ENCODE data around the gene DUSP22. TPM values are rescaled to one million over a fixed set of nuclear protein-coding genes. Genes with fewer than 3 reads are reported as not detected.

Gene DUSP22
- total RNA-seq, 4 donors from 2014 or later: 34.7 to 75.9 (median 48.5) TPM

- DNase-seq: no peak
- no peaks in the 10 kb centered on the region for H3K36me3 ChIP-seq
- H3K4me3 ChIP-seq: no peak overlapping the region
- no peak for TF ChIP-seq POLR2A (IDR thresholded peaks at IDR 0.05)
- TF ChIP-seq CTCF (IDR thresholded peaks at IDR 0.05): no peak
- H3K27me3 ChIP-seq: no peaks in the 10 kb centered on the region
- no peaks in the 10 kb centered on the region for H3K4me1 ChIP-seq
- H3K27ac ChIP-seq: no peak overlapping the region
- H3K9me3 ChIP-seq: no peaks in the 10 kb centered on the region
These were observed 11.4 kb upstream of the DUSP22 start for GRCh38 chr6:280775-281468.

GRCh38 chr6:281469-282103 lies 10.7 kb upstream of the DUSP22 start:
- Histone ChIP-seq H3K4me3 (no peak overlapping the region), H3K36me3 (no peaks in the 10 kb centered on the region), H3K4me1 (peaks cover 0 to 1% (median 0%) of the 10 kb centered on the region in 4 donors), H3K9me3 (no peaks in the 10 kb centered on the region), H3K27ac (no peak overlapping the region), H3K27me3 (no peaks in the 10 kb centered on the region)
- no peak for DNase-seq
- TF ChIP-seq CTCF (IDR thresholded peaks at IDR 0.05) (no peak), POLR2A (IDR thresholded peaks at IDR 0.05) (no peak)

- no peaks in the 10 kb centered on the region for H3K27me3 ChIP-seq
- H3K9me3 ChIP-seq: no peaks in the 10 kb centered on the region
- H3K36me3 ChIP-seq: no peaks in the 10 kb centered on the region
- H3K4me1 ChIP-seq: peaks cover 0 to 7% (median 0%) of the 10 kb centered on the region in 4 donors
- H3K27ac ChIP-seq: no peak overlapping the region
- no peak for TF ChIP-seq POLR2A (IDR thresholded peaks at IDR 0.05)
- H3K4me3 ChIP-seq: no peak overlapping the region
- no peak for DNase-seq
These were observed 10.0 kb upstream of the DUSP22 start for GRCh38 chr6:282177-282866.

- TF ChIP-seq CTCF (IDR thresholded peaks at IDR 0.05) (no peak), POLR2A (IDR thresholded peaks at IDR 0.05) (no peak)
- Histone ChIP-seq H3K9me3 (no peaks in the 10 kb centered on the region), H3K4me1 (peaks cover 0 to 7% (median 0%) of the 10 kb centered on the region in 4 donors)
These were observed 9.3 kb upstream of the DUSP22 start for GRCh38 chr6:282867-283416.

GRCh38 chr6:284486-284885 lies 7.8 kb upstream of the DUSP22 start:
- Histone ChIP-seq H3K4me3 (no peak overlapping the region), H3K4me1 (peaks cover 0 to 7% (median 0%) of the 10 kb centered on the region in 4 donors), H3K27ac (no peak overlapping the region), H3K27me3 (no peaks in the 10 kb centered on the region), H3K36me3 (no peaks in the 10 kb centered on the region), H3K9me3 (no peaks in the 10 kb centered on the region)
- DNase-seq: no peak
- TF ChIP-seq POLR2A (IDR thresholded peaks at IDR 0.05): no peak
- TF ChIP-seq CTCF (IDR thresholded peaks at IDR 0.05): no peak

More at GRCh38 chr6:282867-283416, 9.3 kb upstream of the DUSP22 start:
- Histone ChIP-seq H3K4me3 (no peak overlapping the region), H3K27me3 (no peaks in the 10 kb centered on the region), H3K36me3 (no peaks in the 10 kb centered on the region), H3K27ac (no peak overlapping the region)
- no peak for DNase-seq

Measured in Peyer's patch (tissue), 4 donors.